Loucy (cell line): ENCODE data around the gene ANGEL1.

Experiments
- EZH2phosphoT487 ChIP-seq: fragments of 200-600 bp; IDR thresholded peaks from 2 replicates; pipeline ENCODE4 v1.6.1; 2018; ENCODE audit warnings: antibody characterized with exemption, mild to moderate bottlenecking, moderate library complexity, borderline replicate concordance
- TF ChIP-seq, protein P1 (sequence below): fragments of 200-600 bp; sonication (generic); conservative IDR thresholded peaks from 2 replicates; pipeline ENCODE4 v1.5.1; 2014; ENCODE audit warnings: mild to moderate bottlenecking, antibody characterized with exemption, low read length

- TF ChIP-seq, protein P1, sequence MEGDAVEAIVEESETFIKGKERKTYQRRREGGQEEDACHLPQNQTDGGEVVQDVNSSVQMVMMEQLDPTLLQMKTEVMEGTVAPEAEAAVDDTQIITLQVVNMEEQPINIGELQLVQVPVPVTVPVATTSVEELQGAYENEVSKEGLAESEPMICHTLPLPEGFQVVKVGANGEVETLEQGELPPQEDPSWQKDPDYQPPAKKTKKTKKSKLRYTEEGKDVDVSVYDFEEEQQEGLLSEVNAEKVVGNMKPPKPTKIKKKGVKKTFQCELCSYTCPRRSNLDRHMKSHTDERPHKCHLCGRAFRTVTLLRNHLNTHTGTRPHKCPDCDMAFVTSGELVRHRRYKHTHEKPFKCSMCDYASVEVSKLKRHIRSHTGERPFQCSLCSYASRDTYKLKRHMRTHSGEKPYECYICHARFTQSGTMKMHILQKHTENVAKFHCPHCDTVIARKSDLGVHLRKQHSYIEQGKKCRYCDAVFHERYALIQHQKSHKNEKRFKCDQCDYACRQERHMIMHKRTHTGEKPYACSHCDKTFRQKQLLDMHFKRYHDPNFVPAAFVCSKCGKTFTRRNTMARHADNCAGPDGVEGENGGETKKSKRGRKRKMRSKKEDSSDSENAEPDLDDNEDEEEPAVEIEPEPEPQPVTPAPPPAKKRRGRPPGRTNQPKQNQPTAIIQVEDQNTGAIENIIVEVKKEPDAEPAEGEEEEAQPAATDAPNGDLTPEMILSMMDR, result no peak
- no peak for TF ChIP-seq EZH2phosphoT487
Observed at GRCh38 chr14:76760331-76761135, 52.1 kb downstream of the ANGEL1 start.
